ENCODE results near the gene COL19A1. TPM values are rescaled to one million over a fixed set of nuclear protein-coding genes. Genes with fewer than 3 reads are reported as not detected.

The COL19A1 gene
- total and polyA plus RNA-seq, 12 donors: 0.26 to 2.8 (median 1.7) TPM

GRCh38 chr6:69865126-69865525 lies 1.2 kb upstream of the COL19A1 start:
- H3K27ac ChIP-seq: no peak overlapping the region
- H3K4me3 ChIP-seq: no peak overlapping the region
- H3K4me1 ChIP-seq: peaks cover 0 to 22% (median 11%) of the 10 kb centered on the region in 9 donors
- no peak for ATAC-seq
- WGBS, 2 donors: 68% methylated on average over 2 of the region's 2 CpGs
- peaks cover 0 to 68% (median 8%) of the 10 kb centered on the region in 7 donors for H3K27me3 ChIP-seq
- no peaks in the 10 kb centered on the region for H3K36me3 ChIP-seq
- intact Hi-C loops (cut with DNase I): loop anchor here in 1 of 10 donors (10.0 kb wide), 1 partner anchor 70 kb away; no protein-coding TSS in a partner anchor
- peaks cover 0 to under 1% (median 0%) of the 10 kb centered on the region in 11 donors for H3K9me3 ChIP-seq
- DNase-seq: no peak
- TF ChIP-seq, protein P1, sequence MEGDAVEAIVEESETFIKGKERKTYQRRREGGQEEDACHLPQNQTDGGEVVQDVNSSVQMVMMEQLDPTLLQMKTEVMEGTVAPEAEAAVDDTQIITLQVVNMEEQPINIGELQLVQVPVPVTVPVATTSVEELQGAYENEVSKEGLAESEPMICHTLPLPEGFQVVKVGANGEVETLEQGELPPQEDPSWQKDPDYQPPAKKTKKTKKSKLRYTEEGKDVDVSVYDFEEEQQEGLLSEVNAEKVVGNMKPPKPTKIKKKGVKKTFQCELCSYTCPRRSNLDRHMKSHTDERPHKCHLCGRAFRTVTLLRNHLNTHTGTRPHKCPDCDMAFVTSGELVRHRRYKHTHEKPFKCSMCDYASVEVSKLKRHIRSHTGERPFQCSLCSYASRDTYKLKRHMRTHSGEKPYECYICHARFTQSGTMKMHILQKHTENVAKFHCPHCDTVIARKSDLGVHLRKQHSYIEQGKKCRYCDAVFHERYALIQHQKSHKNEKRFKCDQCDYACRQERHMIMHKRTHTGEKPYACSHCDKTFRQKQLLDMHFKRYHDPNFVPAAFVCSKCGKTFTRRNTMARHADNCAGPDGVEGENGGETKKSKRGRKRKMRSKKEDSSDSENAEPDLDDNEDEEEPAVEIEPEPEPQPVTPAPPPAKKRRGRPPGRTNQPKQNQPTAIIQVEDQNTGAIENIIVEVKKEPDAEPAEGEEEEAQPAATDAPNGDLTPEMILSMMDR (IDR thresholded peaks at IDR 0.05): no peak

- Histone ChIP-seq H3K27me3 (peaks cover 0 to 74% (median 8%) of the 10 kb centered on the region in 7 donors), H3K4me1 (peaks cover 0 to 22% (median 11%) of the 10 kb centered on the region in 9 donors), H3K27ac (peak overlapping the region in 9 of 10 donors; percentile 38 to 72 (median 47)), H3K4me3 (peak overlapping the region; percentile 42 to 70 (median 63)), H3K36me3 (no peaks in the 10 kb centered on the region), H3K9me3 (no peaks in the 10 kb centered on the region)
- intact Hi-C loops (cut with DNase I): loop anchor here in 1 of 10 donors (10.0 kb wide), 1 partner anchor 68 kb away; no protein-coding TSS in a partner anchor
- peak; percentile 80 to 96 (median 85) for ATAC-seq
- 1% methylated on average over 80 of the region's 80 CpGs for whole genome bisulfite sequencing, 2 donors
- TF ChIP-seq, protein P1 (IDR thresholded peaks at IDR 0.05): peak in 5 of 9 donors; percentile 12 to 51 (median 34)
- peak; percentile 47 to 71 for DNase-seq
Measured at GRCh38 chr6:69866770-69867638, 648 bp downstream of the COL19A1 start.

DNA sequence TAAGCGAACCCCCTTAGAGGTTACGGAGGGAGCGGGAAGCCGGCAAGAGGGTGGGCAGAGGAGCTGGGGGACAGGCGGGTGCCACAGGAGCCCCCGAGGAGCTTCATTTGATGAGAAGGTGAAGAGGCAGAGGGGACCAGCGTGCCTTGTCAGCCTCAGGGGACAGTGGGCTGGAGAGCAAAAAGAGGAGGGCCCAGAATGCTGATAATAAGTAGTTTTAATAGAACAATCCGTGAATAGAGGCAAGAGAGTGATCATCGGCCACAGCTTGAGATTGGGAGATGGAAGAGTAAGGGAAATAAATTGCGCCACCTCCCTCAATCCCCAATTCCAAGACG lies 1.3 kb downstream of the COL19A1 start:
- H3K4me3 ChIP-seq: peak overlapping the region; percentile 42 to 70 (median 63)
- peak in 2 of 8 donors; percentile 6 to 36 for ATAC-seq
- TF ChIP-seq, protein P1 (IDR thresholded peaks at IDR 0.05): peak in 1 of 9 donors; percentile 13
- 10 to 11% methylated on average over 11 of the region's 11 CpGs for WGBS, 2 donors
- peaks cover 0 to 22% (median 11%) of the 10 kb centered on the region in 9 donors for H3K4me1 ChIP-seq
- H3K9me3 ChIP-seq: no peaks in the 10 kb centered on the region
- intact Hi-C loops (cut with DNase I): loop anchor here in 1 of 10 donors (10.0 kb wide), 1 partner anchor 67 kb away; no protein-coding TSS in a partner anchor
- no peaks in the 10 kb centered on the region for H3K36me3 ChIP-seq
- no peak for DNase-seq
- H3K27ac ChIP-seq: peak overlapping the region in 9 of 10 donors; percentile 38 to 72 (median 47)
- peaks cover 0 to 74% (median 8%) of the 10 kb centered on the region in 7 donors for H3K27me3 ChIP-seq

DNA sequence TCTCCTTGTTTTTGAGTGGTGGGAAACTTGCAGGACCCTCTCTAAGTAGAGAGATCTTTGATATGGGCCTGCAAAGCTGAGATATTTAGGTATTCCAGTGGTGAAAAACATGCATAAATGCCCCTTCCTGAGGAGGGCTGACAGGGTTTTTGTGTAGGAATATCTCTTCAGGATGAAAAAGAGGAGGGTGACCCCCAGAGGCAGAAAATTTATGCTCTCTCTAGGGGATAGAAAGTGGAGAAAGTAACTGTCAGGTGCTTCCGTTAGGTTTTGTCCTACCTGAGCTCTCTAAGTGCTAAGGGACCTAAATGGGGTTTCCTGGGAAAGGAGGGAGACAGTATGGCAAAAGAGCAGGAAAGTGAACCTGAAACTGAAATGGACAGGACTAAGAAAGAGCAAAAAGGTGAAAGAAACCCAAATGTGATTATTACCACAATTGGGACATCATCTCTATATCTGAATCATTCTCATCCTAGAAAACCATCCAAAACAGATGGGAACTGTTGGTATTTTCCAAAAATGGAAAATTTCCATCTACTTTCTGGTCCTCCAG lies 2.0 kb downstream of the COL19A1 start:
- DNase-seq (no peak), ATAC-seq (no peak)
- H3K36me3 ChIP-seq: no peaks in the 10 kb centered on the region
- H3K4me1 ChIP-seq: peaks cover 0 to 22% (median 11%) of the 10 kb centered on the region in 9 donors
- H3K4me3 ChIP-seq: no peak overlapping the region
- intact Hi-C loops (cut with DNase I): loop anchor here in 1 of 10 donors (10.0 kb wide), 1 partner anchor 66 kb away; no protein-coding TSS in a partner anchor
- TF ChIP-seq, protein P1 (IDR thresholded peaks at IDR 0.05): no peak
- peaks cover 0 to 74% (median 8%) of the 10 kb centered on the region in 7 donors for H3K27me3 ChIP-seq
- no peak overlapping the region for H3K27ac ChIP-seq
- H3K9me3 ChIP-seq: no peaks in the 10 kb centered on the region
- WGBS, 2 donors: 80 to 93% methylated on average over 1 of the region's 1 CpG
